RPMI7951 (cell line): Measurements from ENCODE around the gene PCP4. TPM values are rescaled to one million over a fixed set of nuclear protein-coding genes. Genes with fewer than 3 reads are reported as not detected.
A peak's percentile ranks its signal among the peaks of the same experiment; 100 is the strongest.
"Not testable (repeated sequence)": the region's sequence is repeated elsewhere in the genome, so short reads cannot be mapped to it uniquely, and the experiment has no call there.

ENCODE experiments used
- DNase-seq: peaks from one replicate; pipeline ENCODE4 v3.0.0-alpha.2; 2012; ENCODE audit warnings: low read depth
- total RNA-seq: library from RNA; depleted of rRNA; stranded (reverse); fragments of >200 nt; shearing (Covaris generic); gene quantifications from 2 replicates; pipeline ENCODE4 v1.2.3, GENCODE V29; 2014

The PCP4 gene
- total RNA-seq, 1 experiment from 2014 or later: not detected

GRCh38 chr21:39866093-39866492, 1.1 kb upstream of the PCP4 start:
- DNase-seq: no peak

DNA sequence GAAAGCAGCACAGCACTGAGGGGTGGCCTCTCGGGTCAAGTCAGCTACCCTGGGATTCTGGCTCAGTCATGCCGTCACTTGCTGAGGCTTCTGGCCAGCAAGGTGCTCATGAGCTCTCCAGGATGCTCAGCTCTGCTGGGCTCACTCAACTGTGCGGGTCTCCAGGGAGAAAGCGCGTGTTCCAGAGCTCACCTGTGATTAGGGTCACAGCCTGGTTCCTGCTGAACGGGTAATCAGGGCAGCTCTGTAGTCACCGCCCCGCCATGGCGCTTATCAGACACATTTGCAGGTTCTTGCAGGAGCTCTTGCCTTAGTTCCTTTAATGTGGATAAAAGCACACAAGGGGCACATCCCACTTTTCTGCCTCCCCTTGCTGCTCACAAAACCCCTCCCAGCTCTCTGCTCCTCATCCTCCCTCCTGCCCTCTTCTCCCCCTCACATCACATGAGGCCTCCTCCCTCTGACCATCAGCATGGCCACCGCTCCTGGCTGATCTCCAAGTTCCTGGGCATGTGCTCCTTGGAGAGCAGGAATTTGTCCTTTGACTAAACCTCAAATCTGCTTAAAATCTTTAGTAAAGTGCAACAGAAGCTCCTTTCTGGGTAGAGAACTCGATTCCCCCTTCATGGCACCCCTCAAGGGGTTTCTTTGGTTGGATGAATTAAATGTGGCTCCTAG, 2.0 kb downstream of the PCP4 start:
- no peak for DNase-seq

- DNase-seq: no peak
These were observed 6.4 kb downstream of the PCP4 start for GRCh38 chr21:39873687-39874086.

- DNase-seq: no peak
These were observed 7.0 kb downstream of the PCP4 start for GRCh38 chr21:39874206-39874605.

GRCh38 chr21:39874759-39875158, 7.5 kb downstream of the PCP4 start:
- no peak for DNase-seq

GRCh38 chr21:39881661-39882060, 14.4 kb downstream of the PCP4 start:
- DNase-seq: no peak

- DNase-seq: no peak
These were observed 15.1 kb downstream of the PCP4 start for GRCh38 chr21:39882151-39882838.

GRCh38 chr21:39882839-39883195, 15.6 kb downstream of the PCP4 start:
- no peak for DNase-seq

GRCh38 chr21:39885119-39885848, 18.0 kb downstream of the PCP4 start:
- DNase-seq: peak; percentile 2

- no peak for DNase-seq
These were observed 21.6 kb downstream of the PCP4 start for GRCh38 chr21:39888848-39889247.

DNA sequence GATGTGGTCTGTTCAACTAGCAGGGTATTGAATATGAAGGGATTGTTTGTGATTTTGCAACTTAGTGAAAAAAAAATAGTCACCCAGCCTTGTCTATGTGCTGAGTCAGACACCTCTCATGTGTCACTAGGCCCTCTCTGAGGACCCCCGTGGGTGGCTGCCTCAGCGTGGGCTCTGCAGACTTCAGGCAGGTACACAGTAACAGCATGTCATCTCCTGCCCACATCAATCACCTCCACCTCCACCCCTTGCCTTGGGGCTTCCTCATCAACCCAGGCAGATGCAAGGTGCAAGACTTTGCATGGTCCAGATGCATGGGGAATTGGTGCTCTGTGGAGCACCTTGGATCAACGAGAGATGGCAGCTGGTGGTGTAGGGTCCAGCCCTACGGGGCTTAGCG, 23.9 kb downstream of the PCP4 start:
- DNase-seq: no peak

DNA sequence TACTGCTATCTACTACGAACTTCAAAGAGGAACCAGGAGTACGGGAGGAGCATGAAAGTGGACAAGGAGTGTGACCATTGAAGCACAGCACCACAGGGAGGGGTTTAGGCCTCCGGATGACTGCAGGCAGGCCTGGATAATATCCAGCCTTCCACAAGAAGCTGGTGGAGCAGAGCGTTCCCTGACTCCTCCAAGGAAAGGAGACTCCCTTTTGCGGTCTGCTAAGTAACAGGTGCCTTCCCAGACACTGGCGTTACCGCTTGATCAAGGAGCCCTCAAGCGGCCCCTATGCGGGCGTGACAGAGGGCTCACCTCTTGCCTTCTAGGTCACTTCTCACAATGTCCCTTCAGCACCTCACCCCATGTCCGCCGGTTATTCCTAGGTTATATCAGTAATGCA, 24.6 kb downstream of the PCP4 start:
- not testable (repeated sequence) for DNase-seq

DNA sequence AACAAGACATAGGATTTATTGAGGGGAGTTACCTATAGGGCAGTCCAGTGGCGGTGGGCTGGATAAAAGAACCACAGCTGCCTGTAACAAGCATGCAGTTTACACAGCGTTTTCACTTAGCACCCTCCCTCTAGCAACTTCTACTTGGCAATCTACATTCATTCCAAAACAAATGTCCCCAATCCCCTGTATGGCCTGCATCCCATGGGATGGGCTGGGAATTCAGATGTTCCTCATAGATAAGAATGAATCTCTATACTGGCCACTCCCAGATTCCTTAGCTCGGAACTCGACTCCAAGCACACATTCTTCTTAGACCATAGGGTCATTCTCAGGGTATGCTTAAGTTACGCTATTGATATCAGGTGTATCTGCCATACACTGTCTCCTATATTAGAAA, 33.3 kb downstream of the PCP4 start:
- DNase-seq: no peak

- no peak for DNase-seq
These were observed 33.7 kb downstream of the PCP4 start for GRCh38 chr21:39900911-39901310.

DNA sequence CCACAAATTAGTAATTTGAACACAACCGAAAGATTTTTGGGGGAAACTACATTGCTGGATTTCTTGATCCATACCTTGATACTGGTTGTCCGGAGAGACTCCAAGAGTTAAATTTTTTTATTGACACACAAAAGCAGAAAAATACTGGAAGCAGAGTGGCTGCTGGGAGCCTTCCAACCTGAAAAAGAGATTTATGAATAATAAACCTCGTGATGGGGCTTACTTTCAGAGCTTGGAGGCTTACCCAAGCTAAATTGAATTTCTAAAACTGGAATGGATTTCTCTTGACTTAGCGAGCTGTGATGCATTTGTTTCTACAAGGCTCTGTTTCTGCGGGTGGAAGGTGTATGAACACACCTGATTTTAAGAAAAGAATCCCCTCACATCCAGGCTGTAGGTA, 35.7 kb downstream of the PCP4 start:
- no peak for DNase-seq

DNA sequence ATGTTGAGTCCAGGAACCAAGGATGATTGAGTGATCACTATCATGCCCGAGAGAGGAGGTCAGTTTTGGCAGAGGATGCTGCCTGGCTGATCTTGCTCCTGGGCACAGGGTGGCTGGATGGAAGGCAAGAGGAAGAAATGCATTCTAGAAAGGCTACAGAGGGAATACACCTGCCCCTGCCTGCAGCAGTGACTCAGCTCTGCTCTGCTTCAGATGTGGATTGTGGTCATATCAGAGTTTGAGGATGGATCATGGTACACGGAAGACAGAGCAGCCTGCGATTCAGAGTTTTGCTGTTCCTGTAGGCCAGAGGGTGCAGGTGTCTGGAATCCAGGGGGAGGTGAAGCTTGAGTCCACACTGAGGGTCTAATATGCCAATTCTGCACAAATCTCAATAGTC, 37.2 kb downstream of the PCP4 start:
- no peak for DNase-seq

DNA sequence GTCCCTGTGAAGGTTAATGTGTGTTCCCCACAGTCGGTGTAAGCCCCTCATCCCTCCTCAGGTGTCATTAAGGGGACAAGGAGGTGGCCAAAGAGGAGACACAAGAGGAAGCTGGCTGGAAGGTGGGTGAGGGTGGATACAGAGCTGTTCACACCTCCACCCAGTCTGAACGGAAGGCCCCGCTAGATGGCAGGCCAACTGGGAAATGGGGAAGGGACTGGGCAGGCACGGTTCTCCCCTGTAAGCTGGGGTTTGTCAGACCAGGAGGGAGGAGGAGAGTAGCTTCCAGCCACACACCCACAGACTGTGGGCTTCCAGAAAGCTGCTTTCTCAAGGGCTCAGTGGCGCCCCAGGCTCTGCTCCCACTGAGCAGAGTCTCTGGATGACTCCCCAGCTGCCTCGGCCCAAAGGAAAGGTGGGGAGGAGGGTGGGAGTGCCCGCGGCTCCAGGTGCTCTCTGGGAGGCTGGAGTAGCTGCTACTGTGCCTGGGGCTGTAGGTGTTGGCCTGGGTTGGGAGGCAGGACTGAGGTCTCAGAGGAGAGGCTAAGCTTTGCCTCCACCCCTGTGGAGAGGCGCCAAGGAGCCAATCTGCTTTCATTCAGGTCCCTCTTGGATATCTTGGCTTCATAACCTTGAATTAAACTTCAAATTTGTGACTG, 41.2 kb downstream of the PCP4 start:
- no peak for DNase-seq

GRCh38 chr21:39911286-39912199, 44.3 kb downstream of the PCP4 start:
- no peak for DNase-seq

GRCh38 chr21:39913706-39914305, 46.6 kb downstream of the PCP4 start:
- no peak for DNase-seq

GRCh38 chr21:39915881-39916280, 48.6 kb downstream of the PCP4 start:
- DNase-seq: no peak

DNA sequence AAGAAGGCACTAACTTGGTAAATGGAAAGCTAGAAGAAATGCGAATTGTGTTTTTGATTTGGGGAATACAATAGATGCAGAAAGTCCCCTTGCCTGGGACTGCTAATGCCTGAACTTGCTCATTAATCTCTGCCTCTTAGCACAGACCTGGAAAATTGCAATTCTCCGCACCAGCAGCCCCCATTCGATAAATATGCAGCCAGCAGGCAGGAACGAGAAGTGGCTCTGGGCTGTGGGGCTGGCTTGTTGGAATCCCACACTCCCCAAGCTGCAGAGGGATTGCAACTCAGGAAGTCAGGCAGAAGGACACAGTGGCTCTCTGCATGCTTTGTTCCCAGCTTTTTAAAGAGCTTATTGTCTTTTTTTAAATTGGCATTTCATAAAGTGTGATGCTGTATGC, 51.3 kb downstream of the PCP4 start:
- no peak for DNase-seq
